Measurements from ENCODE around the gene AGAP1.
A peak's percentile ranks its signal among the peaks of the same experiment; 100 is the strongest.

DNA sequence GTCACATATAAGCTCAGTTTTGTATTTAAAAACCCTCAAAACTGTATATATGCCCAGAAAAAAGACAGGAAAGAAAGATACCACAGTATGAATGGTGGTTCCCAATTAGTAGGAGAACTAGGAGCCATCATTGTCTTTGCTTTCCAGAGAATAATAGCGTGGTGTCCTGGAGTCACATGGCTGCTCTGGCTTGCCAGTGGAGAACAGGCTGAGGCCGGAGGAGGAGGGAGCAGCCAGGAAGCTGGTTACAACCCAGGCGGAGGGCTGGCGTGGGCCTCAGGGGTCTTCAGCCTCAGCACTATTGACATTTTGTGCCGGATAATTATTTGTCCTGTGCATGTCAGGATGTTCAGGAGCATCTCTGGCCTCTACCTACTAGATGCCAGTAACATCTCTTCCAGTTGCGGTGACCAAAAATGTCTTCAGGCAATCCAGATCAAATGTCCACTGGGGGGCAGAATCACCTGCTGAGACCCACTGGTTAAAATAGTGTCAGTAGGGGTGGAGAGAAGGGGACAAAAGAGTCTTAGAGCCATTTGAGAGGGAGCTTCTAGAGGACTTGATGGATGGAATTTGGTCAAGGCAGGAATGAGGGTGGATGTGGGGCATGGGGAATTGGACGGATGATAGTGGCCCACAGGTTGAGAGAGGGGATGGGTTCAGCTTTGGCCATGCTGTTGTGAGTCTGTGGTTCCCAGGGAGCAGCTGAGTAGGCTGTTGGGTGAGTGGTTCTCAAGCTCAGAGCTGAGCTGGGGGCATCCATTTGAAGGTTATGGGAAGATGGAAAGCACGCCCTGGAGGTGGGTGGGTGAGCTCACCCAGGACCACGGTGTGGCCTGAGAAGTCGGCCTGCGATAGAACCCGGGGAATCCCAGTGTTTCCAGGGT, 144.9 kb downstream of the AGAP1 start:
- TF ChIP-seq, protein P1, sequence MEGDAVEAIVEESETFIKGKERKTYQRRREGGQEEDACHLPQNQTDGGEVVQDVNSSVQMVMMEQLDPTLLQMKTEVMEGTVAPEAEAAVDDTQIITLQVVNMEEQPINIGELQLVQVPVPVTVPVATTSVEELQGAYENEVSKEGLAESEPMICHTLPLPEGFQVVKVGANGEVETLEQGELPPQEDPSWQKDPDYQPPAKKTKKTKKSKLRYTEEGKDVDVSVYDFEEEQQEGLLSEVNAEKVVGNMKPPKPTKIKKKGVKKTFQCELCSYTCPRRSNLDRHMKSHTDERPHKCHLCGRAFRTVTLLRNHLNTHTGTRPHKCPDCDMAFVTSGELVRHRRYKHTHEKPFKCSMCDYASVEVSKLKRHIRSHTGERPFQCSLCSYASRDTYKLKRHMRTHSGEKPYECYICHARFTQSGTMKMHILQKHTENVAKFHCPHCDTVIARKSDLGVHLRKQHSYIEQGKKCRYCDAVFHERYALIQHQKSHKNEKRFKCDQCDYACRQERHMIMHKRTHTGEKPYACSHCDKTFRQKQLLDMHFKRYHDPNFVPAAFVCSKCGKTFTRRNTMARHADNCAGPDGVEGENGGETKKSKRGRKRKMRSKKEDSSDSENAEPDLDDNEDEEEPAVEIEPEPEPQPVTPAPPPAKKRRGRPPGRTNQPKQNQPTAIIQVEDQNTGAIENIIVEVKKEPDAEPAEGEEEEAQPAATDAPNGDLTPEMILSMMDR (IDR thresholded peaks at IDR 0.05), result peak; percentile 43
- TF ChIP-seq EZH2phosphoT487 (IDR thresholded peaks at IDR 0.05), result no peak

Data from neural progenitor cell (in vitro differentiated cells).